ENCODE data around the gene MACROD2. TPM values are rescaled to one million over a fixed set of nuclear protein-coding genes. Genes with fewer than 3 reads are reported as not detected.

Gene MACROD2
- total and polyA plus RNA-seq, 11 donors = 0.54 to 5.4 (median 2.4) TPM

- DNase-seq (no peak), ATAC-seq (no peak)
- Histone ChIP-seq H3K9me3 (peaks cover 0 to 1% (median 0%) of the 10 kb centered on the region in 12 donors), H3K27me3 (no peaks in the 10 kb centered on the region), H3K27ac (no peak overlapping the region), H3K4me1 (no peaks in the 10 kb centered on the region), H3K36me3 (no peaks in the 10 kb centered on the region), H3K4me3 (no peak overlapping the region)
- TF ChIP-seq CTCF (IDR thresholded peaks at IDR 0.05) (no peak), POLR2A (IDR thresholded peaks at IDR 0.05) (no peak)
- intact Hi-C loops (cut with DNase I) = no loop called here
Measured at GRCh38 chr20:14445310-14445709, 450.0 kb downstream of the MACROD2 start.

- TF ChIP-seq CTCF (IDR thresholded peaks at IDR 0.05) (no peak), POLR2A (IDR thresholded peaks at IDR 0.05) (no peak)
- no peaks in the 10 kb centered on the region for H3K36me3 ChIP-seq
- no peaks in the 10 kb centered on the region for H3K4me1 ChIP-seq
- intact Hi-C loops (cut with DNase I) = no loop called here
- ATAC-seq (no peak), DNase-seq (no peak)
- H3K4me3 ChIP-seq = no peak overlapping the region
- no peaks in the 10 kb centered on the region for H3K27me3 ChIP-seq
- H3K27ac ChIP-seq = no peak overlapping the region
- no peaks in the 10 kb centered on the region for H3K9me3 ChIP-seq
Measured at GRCh38 chr20:14445902-14446301, 450.6 kb downstream of the MACROD2 start.

GRCh38 chr20:14446446-14446845, 451.1 kb downstream of the MACROD2 start:
- Histone ChIP-seq H3K27me3 (no peaks in the 10 kb centered on the region), H3K4me1 (no peaks in the 10 kb centered on the region), H3K27ac (no peak overlapping the region), H3K36me3 (no peaks in the 10 kb centered on the region), H3K4me3 (no peak overlapping the region), H3K9me3 (no peaks in the 10 kb centered on the region)
- intact Hi-C loops (cut with DNase I) = no loop called here
- ATAC-seq (no peak), DNase-seq (no peak)
- TF ChIP-seq CTCF (IDR thresholded peaks at IDR 0.05) (no peak), POLR2A (IDR thresholded peaks at IDR 0.05) (no peak)

DNA sequence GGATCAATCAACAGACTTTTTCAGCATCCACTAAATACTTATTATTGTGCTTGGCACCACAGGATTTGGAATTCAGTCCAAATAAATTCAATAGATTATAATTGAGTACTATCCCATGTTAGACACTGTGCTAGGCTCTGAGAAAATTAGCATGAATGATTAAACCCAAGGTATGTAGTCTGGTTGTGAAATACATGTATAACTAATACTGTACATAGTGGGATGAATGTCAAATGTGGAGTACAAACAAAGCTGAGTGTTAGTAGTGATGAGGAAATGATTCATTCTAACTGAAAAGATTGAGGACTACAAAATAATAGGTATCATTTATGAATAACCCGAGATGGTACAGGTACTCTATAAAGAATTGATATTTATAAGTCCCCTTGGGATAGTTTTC, 454.0 kb downstream of the MACROD2 start:
- Histone ChIP-seq H3K4me1 (no peaks in the 10 kb centered on the region), H3K4me3 (no peak overlapping the region), H3K27ac (no peak overlapping the region), H3K36me3 (no peaks in the 10 kb centered on the region), H3K9me3 (no peaks in the 10 kb centered on the region), H3K27me3 (no peaks in the 10 kb centered on the region)
- intact Hi-C loops (cut with DNase I) = no loop called here
- ATAC-seq (no peak), DNase-seq (no peak)
- TF ChIP-seq POLR2A (IDR thresholded peaks at IDR 0.05) = no peak
- no peak for TF ChIP-seq CTCF (IDR thresholded peaks at IDR 0.05)
- WGBS, 4 donors = 62 to 81% (median 70%) methylated on average over 1 of the region's 1 CpG
